H1 (cell line): ENCODE data around the gene TUBB1. TPM values are rescaled to one million over a fixed set of nuclear protein-coding genes. Genes with fewer than 3 reads are reported as not detected.

Source experiments
- BCL11A ChIP-seq, 2 experiments: IDR thresholded peaks; one replicate each; pipeline ENCODE4 v1.6.1; 2011; ENCODE audit warnings: low read depth in 2 of 2, low read length in 2 of 2, mild to moderate bottlenecking in 2 of 2
- polyA plus RNA-seq, 7 experiments: library from polyadenylated mRNA; depleted of rRNA in 3 of 7; stranded (reverse) in 5 of 7; unstranded in 2 of 7; fragments of >200 nt in 5 of 7; fragments of 200-250 nt in 2 of 7; gene quantifications; 1 replicate in 5 of 7; 2 replicates in 1 of 7; 4 replicates in 1 of 7; pipeline versions ENCODE4 v1.2.1 to v1.2.3, GENCODE V29; 2011 to 2013; ENCODE audit warnings: missing spikeins in 2 of 7, mixed read lengths in 2 of 7
- total RNA-seq: library from RNA; stranded (reverse); fragmentation: NEBNext Ultra II Directional; extraction: Animal tissue kit (Norgen Biotek cat#: 25700); gene quantifications from 2 replicates; pipeline ENCODE4 v1.2.1, GENCODE V29; 2021

TUBB1 gene
- total and polyA plus RNA-seq, 2 of the 8 experiments (the other 6 are each of a cell fraction or from before 2014, with no cell fraction given): not detected

- TF ChIP-seq BCL11A (IDR thresholded peaks at IDR 0.05; ENCODE audit: low read depth in 2 of 2, low read length in 2 of 2): no peak
Measured at GRCh38 chr20:59003836-59004492, 15.3 kb upstream of the TUBB1 start (continued).
